WI38 (cell line): ENCODE measurements around the gene DDN.

Experiments used
- H3K4me3 ChIP-seq: 2 replicates; pipeline ENCODE4 v1.5.1; 2011; ENCODE audit warnings: low read depth, mild to moderate bottlenecking, control low read depth, low read length
- CTCF ChIP-seq: IDR thresholded peaks from 2 replicates; pipeline ENCODE4 v1.5.1; 2012; ENCODE audit warnings: low read depth, mild to moderate bottlenecking, control low read depth, low read length

The DDN gene

GRCh38 chr12:49013428-49013827 lies 14.3 kb upstream of the DDN start:
- TF ChIP-seq CTCF = no peak
- H3K4me3 ChIP-seq = no peak overlapping the region

- TF ChIP-seq CTCF = no peak
- H3K4me3 ChIP-seq = no peak overlapping the region
These were observed 13.6 kb upstream of the DDN start for GRCh38 chr12:49012739-49013138.

GRCh38 chr12:49010092-49010668 lies 11.0 kb upstream of the DDN start:
- TF ChIP-seq CTCF = no peak
- H3K4me3 ChIP-seq = no peak overlapping the region

- no peak overlapping the region for H3K4me3 ChIP-seq
These were observed 9.8 kb upstream of the DDN start for GRCh38 chr12:49008943-49009342.

GRCh38 chr12:49000346-49000745 lies 1.2 kb upstream of the DDN start:
- no peak overlapping the region for H3K4me3 ChIP-seq
- TF ChIP-seq CTCF = no peak

More at GRCh38 chr12:49008943-49009342, 9.8 kb upstream of the DDN start:
- TF ChIP-seq CTCF = no peak

GRCh38 chr12:48998497-48999353 lies 450 bp downstream of the DDN start:
- peak overlapping the region; percentile 39 for H3K4me3 ChIP-seq
- no peak for TF ChIP-seq CTCF
